ENCODE results near the gene TXLNG. TPM values are rescaled to one million over a fixed set of nuclear protein-coding genes. Genes with fewer than 3 reads are reported as not detected.
"Not testable (repeated sequence)": the region's sequence is repeated elsewhere in the genome, so short reads cannot be mapped to it uniquely, and the experiment has no call there.

The TXLNG gene
- total RNA-seq, 1 donor from 2014 or later, result 6.0 TPM

GRCh38 chrX:16783452-16783851, 2.8 kb upstream of the TXLNG start:
- ATAC-seq (no peak), DNase-seq (no peak)
- intact Hi-C loops (cut with micrococcal nuclease), result no loop called here

- DNase-seq; intact Hi-C loops (cut with micrococcal nuclease); ATAC-seq: not testable (repeated sequence)
These were observed 1.8 kb upstream of the TXLNG start for GRCh38 chrX:16784440-16784839.

GRCh38 chrX:16785247-16786138, 773 bp upstream of the TXLNG start:
- DNase-seq, result no peak
- intact Hi-C loops (cut with micrococcal nuclease), result no loop called here
- no peak for ATAC-seq

GRCh38 chrX:16786791-16787735, 797 bp downstream of the TXLNG start:
- DNase-seq (peak; percentile 38), ATAC-seq (peak; percentile 25)
- intact Hi-C loops (cut with micrococcal nuclease), result no loop called here

GRCh38 chrX:16788477-16788876, 2.2 kb downstream of the TXLNG start:
- intact Hi-C loops (cut with micrococcal nuclease), result no loop called here
- peak; percentile 34 for DNase-seq
- no peak for ATAC-seq

DNA sequence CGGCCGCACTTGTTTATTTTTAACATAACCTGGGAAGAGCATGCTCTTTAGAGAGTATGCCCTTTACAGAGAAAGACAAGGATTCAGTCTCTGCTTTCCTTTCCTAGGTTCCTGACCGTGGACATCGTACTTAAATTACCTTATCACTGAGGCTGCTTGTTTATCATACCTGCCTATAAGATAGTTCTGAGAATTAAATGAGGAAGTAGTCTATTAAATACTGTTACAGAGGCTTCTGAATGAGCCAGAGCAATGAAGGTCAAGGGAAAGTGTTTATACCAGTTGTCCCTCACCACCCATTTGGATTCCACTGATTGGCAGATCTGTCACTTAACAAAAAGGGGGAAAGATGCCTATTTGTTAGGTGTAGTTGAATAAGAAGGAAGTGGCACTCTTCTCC, 10.0 kb downstream of the TXLNG start:
- ATAC-seq, result no peak
- no peak for DNase-seq
- intact Hi-C loops (cut with micrococcal nuclease), result no loop called here

- ATAC-seq, result no peak
- DNase-seq, result peak; percentile 33
- intact Hi-C loops (cut with micrococcal nuclease), result no loop called here
These were observed 11.1 kb downstream of the TXLNG start for GRCh38 chrX:16797358-16797757.

DNA sequence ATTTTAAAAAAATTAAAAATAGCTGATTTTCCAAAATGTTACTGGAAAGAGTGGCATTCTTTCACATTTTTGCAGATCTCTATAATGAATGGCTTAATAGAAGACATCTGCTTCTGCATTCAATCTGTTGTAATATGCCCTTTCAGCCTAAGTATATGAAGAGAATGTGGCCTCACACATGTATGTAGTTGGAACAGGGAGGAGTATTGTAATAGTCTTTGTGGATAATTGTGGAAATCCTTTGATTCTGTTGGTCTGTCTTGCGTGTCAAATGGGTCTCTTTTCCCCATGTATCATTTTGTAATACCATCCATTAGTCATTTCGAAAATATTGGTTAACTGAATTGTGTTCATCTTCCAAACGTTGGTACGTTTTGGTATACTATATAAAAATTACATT, 11.6 kb downstream of the TXLNG start:
- no peak for ATAC-seq
- no peak for DNase-seq
- intact Hi-C loops (cut with micrococcal nuclease), result no loop called here

DNA sequence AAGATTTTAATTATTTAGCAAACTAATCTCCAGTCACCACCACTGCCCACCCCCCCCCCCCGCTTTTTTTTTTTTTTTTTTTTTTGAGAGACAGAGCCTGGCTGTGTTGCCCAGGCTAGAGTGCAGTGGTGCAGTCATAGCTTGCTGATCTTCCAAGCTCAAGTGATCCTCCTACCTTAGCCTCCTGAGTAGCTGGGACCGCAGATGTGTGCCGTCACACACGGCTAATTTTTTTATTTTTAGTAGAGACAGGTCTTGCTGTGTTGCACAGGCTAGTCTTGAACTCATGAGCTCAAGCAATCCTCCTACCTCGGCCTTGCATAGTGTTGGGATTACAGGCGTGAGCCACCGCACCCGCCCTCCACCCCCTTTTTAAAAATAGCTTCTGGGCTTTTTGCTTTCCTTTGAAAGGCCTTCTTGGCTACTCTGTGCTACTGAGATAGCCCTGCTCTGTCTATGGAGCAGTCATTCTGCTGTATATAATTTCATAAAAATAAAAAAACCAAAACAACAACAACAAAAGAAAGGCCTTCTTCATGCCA, 18.7 kb downstream of the TXLNG start:
- intact Hi-C loops (cut with micrococcal nuclease), result no loop called here
- DNase-seq, result no peak
- peak; percentile 28 for ATAC-seq

GRCh38 chrX:16807548-16807947, 21.3 kb downstream of the TXLNG start:
- no peak for DNase-seq
- intact Hi-C loops (cut with micrococcal nuclease), result no loop called here
- ATAC-seq, result peak; percentile 69

DNA sequence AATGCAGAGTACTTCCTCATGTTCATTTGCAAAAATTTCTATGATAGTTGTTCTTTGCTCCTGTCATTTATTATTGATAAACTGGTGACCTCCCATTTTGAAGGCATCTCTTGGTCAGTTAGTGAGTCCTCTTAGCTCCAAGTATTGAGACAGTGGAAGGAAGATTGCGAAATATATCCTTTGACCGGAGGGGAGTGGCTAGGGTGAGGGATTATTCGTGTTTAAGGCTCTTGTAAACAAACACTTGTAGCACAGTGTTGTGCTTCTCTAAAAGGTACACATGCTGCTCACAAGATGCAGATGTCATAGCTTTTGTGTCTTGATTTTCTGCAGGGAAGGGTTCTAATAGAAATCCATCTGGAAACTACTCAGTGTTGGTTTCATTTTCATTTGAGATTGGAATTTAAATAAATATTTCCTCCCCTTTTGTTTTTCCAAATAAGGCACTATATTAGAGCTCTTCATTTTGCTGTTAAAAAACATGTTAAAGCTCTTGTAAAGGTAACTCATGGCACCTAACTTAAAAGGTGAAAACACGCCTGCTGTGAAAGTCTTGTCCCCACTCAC, 21.8 kb downstream of the TXLNG start:
- peak; percentile 82 for ATAC-seq
- no peak for DNase-seq
- intact Hi-C loops (cut with micrococcal nuclease), result no loop called here

DNA sequence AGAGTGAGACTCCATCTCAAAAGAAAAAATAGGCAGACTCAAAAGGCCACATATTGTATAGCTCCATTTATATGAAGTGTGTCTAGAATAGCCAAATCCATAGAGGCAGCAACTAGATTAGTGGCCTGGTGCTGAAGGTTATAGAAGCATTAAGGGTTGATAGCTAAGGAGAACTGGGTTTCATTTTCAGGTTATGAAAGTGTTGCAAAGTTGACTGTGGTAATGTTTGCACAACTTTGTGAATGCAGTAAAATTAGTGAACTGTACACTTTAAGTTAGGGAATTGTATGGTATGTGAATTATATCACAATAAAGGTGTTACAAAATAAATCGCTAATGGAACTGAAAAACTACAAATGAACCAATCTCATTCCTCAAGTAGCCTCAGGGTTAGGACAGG, 28.3 kb downstream of the TXLNG start:
- DNase-seq (no peak), ATAC-seq (no peak)
- intact Hi-C loops (cut with micrococcal nuclease), result no loop called here

DNA sequence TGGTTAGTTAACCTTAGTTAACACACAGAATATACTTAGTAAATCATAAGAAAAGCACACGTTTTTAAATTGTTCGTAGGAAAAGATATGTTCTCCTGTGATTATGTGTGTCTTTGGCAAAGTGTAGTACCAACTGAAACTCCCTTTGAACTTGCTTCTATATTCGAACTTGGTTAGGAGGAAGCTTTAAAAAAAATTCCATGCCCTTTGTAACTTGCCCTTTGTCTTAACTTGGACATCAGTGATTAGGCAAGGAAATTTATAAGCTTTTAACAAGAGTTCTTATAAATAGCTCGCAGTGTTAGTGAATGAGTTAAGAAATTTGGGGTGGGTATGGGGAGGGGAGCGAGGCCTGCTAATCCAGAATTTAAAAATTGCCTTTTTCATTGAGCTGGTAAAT, 33.4 kb downstream of the TXLNG start:
- DNase-seq, result no peak
- intact Hi-C loops (cut with micrococcal nuclease), result no loop called here
- ATAC-seq, result no peak

DNA sequence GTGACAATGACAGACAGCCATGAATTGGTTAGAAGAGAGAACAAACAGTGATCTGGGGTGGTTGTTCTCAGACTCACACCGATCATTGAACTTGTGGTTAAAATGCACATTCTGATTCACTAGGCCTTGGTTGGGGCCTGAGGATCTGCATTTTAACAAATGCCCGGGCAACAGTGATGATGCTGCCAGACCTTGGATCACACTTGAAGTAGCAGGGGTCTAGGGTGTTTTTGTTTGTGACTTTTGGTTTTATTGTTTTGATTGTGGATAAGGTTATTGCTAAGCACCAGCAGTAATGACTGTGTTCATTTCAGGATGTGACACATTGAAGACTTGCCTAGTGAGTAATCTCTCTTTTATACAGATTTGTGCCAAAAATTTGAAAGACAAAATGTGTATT, 36.5 kb downstream of the TXLNG start:
- intact Hi-C loops (cut with micrococcal nuclease), result no loop called here
- no peak for ATAC-seq

GRCh38 chrX:16825264-16826035, 39.2 kb downstream of the TXLNG start:
- intact Hi-C loops (cut with micrococcal nuclease), result loop anchor here (2.0 kb wide), 1 partner anchor 221 kb away; no protein-coding TSS in a partner anchor
- ATAC-seq (no peak), DNase-seq (no peak)

More for the DNA sequence above, 36.5 kb downstream of the TXLNG start:
- DNase-seq, result no peak

GRCh38 chrX:16826207-16826606, 39.9 kb downstream of the TXLNG start:
- ATAC-seq (peak; percentile 20), DNase-seq (no peak)
- intact Hi-C loops (cut with micrococcal nuclease), result loop anchor here (2.0 kb wide), 1 partner anchor 221 kb away; no protein-coding TSS in a partner anchor

DNA sequence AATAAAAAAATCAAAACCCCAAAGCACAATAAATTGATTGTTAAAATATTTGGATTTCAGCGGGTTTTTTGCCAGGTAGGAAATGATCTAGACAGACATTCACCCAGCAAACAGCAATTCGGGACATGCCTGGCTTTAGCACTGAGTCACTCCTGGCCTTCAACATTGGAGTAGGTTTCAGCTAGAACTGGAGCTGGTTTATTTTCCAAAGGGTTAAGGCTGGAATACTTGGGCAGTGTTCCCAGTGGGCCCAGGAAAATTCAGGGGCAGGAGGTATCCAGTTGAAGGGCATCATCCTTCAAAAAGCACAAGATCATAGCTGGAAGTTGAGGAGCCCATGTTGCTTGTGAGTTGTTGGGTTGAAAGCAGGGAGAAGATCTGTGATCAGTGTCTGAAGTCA, 41.0 kb downstream of the TXLNG start:
- DNase-seq (no peak), ATAC-seq (no peak)
- intact Hi-C loops (cut with micrococcal nuclease), result loop anchor here (2.0 kb wide), 1 partner anchor 220 kb away; no protein-coding TSS in a partner anchor

- DNase-seq (no peak), ATAC-seq (peak; percentile 68)
- intact Hi-C loops (cut with micrococcal nuclease), result no loop called here
These were observed 42.0 kb downstream of the TXLNG start for GRCh38 chrX:16828124-16828908.
